GM19025 (cell line): ENCODE results near the gene PPP1R18.
A peak's percentile ranks its signal among the peaks of the same experiment; 100 is the strongest.
"Not testable (repeated sequence)": the region's sequence is repeated elsewhere in the genome, so short reads cannot be mapped to it uniquely, and the experiment has no call there.

ENCODE experiments used
- ATAC-seq: cut with Tn5 transposase; IDR thresholded peaks from one replicate; pipeline ENCODE4 v1.9.1; 2021; ENCODE audit warnings: mild to moderate bottlenecking, low read depth, moderate library complexity; ENCODE audit not compliant: unreplicated experiment

Gene PPP1R18, protein sequence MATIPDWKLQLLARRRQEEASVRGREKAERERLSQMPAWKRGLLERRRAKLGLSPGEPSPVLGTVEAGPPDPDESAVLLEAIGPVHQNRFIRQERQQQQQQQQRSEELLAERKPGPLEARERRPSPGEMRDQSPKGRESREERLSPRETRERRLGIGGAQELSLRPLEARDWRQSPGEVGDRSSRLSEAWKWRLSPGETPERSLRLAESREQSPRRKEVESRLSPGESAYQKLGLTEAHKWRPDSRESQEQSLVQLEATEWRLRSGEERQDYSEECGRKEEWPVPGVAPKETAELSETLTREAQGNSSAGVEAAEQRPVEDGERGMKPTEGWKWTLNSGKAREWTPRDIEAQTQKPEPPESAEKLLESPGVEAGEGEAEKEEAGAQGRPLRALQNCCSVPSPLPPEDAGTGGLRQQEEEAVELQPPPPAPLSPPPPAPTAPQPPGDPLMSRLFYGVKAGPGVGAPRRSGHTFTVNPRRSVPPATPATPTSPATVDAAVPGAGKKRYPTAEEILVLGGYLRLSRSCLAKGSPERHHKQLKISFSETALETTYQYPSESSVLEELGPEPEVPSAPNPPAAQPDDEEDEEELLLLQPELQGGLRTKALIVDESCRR

DNA sequence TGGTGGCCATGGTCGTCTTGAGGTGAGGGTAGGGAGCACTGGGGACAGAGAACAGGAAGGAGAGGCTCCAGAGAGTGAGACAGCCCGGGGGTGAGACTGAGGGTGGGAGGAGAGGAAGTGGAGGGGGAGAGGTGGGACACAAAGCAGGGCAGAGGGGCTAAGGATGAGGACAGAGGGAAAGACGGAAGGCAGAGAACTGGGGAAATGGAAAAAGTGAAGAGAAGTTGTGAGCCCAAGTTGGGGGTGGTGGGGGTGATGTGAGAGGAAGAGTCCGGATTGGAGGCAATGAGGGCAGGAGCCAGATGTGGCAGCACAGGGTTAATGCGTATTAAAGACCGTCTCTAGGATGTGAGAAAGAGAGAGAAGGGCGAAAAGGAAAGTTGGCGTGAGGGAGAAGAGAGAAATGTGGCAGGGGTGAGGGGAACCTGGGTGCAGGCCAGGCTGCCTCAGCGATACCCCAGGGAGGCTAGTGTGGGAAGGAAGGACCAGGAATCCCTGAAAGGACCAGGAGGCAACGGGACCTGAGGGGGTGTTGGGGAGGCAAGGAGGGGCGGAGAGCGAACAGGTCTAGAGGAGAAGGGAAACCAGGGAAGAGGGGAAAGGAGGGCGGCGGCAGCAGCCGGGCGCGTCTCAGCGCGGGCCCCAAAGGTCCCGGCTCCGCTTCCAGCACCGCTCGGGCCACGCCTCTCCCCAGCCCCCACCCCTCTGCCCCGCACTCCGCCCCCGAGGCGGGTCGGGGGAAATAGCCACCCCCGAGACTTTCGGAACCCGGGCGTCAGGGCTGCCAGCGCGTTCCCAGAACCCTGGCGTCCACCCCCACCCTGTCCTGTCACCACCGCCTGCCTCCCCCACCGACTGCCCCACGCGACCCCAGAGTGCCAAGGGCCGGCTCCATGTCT lies at the start of gene PPP1R18:
Gene PPP1R18 (minus strand): TSS at position 637 of the 899 bp plus-strand sequence. CDS start 627 bp downstream, at position 10.
- peak; percentile 17 for ATAC-seq

DNA sequence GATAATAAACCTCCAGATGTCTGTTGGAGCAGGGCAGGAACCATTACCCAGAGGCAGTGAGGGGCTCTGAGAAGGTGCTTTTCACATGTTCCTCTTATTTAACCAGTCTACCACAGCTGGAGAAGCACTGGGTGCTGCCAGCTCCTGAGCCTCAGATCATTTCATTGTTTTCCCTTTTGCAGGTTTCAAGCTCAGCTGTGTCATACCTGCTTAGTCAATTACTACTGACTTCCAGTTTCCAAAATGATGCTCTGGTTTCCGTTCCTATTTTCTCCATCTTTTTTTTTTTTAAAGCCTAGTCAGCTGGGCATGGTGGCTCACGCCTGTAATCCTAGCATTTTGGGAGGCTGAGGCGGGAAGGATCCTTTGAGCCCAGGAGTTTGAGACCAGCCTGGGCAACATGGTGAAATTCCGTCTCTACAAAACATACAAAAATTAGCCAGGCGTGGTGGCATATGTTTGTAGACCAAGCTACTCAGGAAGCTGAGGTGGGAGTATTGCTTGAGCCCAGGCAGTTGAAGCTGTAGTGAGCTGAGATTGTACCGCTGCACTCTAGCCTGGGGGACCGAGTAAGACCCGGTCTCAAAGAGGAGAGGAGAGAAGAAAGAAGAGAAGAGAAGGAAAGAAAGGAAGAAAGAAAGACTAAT lies 49.3 kb upstream of the PPP1R18 start:
- no peak for ATAC-seq

DNA sequence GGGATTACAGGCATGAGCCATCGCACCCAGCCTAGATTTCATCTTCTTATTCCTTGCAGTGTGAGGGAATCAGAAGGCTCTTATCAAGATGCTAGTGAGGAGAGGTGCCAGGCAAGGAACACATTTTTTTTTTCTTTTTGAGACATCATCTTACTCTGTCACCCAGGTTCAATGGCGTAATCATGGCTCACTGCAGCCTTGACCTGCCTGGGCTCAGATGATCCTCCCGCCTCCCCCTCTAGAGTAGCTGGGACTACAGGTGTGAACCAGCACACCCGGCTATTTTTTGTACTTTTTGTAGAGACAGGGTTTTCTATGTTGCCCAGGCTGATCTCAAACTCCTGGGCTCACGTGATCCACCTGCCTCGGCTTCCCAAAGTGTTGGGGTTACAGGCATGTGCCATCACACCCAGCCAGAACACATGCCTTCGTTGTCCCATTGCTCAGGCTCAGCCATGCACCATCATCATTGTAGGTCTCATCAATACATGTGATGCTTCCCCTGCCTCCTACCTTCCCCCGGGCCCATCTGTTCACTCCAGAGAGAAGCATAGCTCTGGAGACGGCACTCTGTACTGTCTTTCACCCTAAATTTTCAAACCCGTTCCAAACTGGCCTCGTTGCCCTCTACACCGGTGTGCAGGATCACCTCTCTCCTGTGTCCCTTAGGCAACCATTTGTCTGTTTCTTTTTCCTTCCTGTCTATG lies 45.9 kb upstream of the PPP1R18 start:
- no peak for ATAC-seq

DNA sequence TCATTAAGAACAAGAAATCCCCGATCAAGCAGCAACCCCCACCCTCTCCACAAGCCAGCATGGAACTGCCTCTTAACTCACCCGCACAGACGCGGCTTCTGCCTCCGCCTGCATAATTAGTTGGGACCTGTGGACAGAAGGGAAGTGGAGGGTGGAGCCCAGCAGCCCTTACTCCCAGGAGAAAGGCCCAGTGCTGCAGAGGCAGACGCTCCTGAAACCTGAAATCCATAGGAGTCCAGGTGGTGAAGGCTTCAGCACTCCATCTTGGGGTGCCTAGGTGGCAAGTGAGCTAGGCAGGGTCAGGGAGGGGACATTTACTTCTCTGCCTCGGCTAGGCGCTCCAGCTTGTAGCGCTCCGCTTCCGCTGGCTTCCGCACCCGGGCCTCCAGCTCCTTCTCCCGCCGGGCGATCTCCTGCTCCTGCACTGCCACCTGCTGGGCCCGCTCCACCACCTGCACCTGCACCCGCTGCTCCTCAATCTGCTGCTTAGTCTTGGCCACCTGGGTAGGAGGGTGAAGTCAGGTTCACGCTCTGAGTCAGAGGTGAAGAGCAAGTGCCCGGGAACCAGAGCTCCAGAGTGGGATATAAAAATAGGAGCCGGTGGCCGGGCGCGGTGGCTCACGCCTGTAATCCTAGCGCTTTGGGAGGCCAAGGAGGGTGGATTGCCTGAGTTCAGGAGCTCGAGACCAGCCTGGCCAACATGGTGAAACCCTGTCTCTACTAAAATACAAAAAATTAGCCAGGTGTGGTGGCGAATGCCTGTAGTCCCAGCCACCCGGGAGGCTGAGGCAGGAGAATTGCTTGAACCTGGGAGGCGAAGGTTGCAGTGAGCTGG lies 44.4 kb upstream of the PPP1R18 start:
- ATAC-seq: peak; percentile 60

DNA sequence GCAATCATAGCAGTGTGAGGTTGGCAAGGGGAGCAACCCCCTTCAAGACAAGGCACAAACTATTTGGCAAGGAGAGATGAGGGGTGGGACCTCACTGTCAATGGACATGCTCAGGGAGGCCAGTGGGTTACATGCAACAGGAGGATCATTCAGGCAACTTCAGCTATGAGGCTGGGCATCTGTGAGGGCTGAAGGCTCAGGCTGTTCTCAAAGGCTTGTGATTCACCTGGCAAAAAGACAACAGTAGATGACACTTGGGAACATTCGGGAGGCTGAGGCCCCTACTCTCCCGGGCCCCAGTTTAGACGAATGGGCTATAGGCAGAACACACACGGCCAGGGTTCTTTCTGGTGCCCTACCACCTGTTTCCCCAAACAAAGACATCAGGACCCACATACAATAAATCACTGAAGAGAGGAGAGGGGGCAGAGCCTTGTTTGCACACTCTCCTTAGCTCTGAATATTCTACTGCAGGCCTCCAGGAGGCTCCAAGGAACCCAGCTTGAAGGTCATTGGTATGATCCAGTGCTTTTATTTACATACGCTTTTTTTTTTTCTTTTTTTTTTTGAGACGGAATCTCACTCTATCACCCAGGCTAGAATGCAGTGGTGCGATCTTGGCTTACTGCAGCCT lies 41.6 kb upstream of the PPP1R18 start:
- ATAC-seq: no peak

DNA sequence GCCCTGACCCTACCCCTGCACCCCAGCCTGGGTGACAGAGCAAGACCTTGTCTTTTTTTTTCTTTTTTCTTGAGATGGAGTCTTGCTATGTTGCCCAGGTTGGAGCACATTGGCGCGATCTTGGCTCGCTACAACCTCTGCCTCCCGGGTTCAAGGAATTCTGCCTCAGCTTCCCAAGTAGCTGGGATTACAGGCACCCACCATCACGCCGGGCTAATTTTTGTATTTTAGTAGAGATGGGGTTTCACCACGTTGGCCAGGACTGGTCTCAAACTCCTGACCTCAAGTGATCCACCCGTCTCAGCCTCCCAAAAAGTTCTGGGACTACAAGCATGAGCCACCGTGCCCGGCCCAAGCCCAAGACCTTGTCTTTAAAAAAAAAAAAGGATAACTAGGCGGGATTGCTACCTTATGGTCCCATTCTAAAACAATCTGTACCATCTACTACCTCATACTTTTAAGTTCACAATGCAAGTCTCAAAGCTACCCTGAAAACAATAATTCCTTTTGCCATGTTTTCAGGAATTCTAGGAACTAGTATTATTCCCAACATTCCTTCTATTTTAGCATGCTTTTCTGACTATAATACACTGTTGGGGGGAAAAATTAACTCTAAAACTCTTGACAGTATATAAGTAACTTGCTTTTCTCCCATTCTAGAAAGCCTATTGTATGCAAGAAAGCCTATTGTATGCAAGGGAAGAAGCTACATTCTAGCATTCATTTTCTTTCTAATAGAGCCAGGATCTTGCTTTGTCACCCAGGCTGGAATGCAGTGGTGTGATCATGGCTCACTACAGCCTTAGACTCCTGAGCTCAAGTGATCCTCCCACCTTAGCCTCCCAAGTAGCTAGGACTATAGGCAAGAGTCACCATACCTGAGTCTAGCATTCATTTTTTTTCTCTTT lies 40.3 kb upstream of the PPP1R18 start:
- no peak for ATAC-seq

DNA sequence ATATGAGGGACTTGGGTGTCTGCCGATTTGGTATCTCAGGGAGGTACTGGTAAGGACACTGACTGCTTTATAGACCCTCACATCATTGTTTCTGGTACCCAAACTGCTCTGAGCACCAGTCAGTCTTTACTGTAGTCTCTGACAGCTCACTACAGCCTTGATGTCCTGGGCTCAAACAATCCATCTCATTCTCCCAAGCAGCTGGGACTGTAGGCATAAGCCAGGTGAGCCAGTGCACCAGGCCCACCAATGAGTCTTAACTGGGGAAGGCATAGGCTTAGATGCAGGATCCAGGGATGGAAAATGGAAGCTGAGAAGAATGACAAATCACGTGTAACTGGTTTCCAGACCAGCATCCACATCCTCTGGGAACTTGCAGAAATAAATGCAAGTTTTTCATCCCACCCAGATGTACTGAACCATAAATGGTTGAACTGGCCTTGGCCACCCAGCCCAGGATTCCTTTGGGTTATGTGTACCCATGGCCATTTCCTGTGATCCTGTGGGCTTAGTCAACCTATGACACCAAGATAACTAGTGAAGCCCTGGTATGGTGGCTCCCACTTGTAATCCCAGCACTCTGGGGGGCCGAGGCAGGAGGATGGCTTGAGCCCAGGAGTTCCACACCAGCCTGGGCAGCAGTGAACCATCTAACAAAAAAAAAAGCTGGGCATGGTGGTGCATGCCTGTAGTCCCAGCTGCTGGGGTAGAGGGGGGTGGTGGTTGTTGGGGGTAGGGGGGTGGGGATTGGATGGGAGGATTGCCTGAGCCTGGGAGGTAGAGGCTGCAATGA lies 39.5 kb upstream of the PPP1R18 start:
- ATAC-seq: no peak

DNA sequence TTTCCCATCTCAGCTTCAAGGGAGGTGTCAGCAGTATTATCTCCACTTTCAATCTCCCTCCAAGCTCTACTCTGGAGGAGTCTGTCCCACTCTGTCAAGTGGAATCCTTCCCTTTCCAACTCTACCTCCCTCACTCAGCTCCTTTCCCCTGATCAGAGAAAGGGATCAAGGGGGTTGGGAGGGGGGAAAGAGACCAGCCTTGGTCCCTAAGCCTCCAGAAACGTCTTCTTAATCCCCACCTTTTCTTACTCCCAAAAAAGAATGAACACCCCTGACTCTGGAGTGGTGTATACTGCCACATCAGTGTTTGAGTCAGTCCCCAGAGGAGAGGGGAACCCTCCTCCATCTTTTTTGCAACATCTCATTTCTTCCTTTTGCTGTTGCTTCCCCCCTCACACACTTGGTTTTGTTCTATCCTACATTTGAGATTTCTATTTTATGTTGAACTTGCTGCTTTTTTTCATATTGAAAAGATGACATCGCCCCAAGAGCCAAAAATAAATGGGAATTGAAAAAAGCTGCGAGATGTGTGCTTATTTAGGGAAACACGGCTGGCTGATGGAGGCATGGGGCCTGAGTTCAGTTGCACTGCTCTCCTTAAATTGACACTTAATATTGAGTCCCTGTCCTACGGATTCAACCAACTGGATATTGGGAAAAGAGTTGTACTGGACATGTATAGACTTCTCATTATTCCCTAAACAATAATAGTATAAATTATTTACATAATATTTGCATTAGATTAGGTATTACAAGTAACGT lies 38.6 kb upstream of the PPP1R18 start:
- no peak for ATAC-seq

DNA sequence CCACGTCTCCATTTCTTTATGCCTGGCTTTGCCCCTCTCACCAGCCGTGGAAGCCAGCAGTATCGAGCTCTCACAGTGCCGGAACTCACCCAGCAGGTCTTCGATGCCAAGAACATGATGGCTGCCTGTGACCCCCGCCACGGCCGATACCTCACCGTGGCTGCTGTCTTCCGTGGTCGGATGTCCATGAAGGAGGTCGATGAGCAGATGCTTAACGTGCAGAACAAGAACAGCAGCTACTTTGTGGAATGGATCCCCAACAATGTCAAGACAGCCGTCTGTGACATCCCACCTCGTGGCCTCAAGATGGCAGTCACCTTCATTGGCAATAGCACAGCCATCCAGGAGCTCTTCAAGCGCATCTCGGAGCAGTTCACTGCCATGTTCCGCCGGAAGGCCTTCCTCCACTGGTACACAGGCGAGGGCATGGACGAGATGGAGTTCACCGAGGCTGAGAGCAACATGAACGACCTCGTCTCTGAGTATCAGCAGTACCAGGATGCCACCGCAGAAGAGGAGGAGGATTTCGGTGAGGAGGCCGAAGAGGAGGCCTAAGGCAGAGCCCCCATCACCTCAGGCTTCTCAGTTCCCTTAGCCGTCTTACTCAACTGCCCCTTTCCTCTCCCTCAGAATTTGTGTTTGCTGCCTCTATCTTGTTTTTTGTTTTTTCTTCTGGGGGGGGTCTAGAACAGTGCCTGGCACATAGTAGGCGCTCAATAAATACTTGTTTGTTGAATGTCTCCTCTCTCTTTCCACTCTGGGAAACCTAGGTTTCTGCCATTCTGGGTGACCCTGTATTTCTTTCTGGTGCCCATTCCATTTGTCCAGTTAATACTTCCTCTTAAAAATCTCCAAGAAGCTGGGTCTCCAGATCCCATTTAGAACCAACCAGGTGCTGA lies 37.6 kb upstream of the PPP1R18 start:
- not testable (repeated sequence) for ATAC-seq

DNA sequence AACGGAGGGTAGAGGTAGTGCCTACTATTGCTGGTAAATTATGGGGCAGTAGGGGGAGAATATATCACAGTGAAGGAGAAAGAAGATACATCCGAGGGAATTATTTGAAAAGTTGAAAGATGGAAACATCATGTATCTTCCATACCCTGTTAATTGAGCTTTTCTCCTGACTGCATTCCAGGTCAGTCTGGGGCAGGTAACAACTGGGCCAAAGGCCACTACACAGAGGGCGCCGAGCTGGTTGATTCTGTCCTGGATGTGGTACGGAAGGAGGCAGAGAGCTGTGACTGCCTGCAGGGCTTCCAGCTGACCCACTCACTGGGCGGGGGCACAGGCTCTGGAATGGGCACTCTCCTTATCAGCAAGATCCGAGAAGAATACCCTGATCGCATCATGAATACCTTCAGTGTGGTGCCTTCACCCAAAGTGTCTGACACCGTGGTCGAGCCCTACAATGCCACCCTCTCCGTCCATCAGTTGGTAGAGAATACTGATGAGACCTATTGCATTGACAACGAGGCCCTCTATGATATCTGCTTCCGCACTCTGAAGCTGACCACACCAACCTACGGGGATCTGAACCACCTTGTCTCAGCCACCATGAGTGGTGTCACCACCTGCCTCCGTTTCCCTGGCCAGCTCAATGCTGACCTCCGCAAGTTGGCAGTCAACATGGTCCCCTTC lies 36.9 kb upstream of the PPP1R18 start:
- ATAC-seq: not testable (repeated sequence)

DNA sequence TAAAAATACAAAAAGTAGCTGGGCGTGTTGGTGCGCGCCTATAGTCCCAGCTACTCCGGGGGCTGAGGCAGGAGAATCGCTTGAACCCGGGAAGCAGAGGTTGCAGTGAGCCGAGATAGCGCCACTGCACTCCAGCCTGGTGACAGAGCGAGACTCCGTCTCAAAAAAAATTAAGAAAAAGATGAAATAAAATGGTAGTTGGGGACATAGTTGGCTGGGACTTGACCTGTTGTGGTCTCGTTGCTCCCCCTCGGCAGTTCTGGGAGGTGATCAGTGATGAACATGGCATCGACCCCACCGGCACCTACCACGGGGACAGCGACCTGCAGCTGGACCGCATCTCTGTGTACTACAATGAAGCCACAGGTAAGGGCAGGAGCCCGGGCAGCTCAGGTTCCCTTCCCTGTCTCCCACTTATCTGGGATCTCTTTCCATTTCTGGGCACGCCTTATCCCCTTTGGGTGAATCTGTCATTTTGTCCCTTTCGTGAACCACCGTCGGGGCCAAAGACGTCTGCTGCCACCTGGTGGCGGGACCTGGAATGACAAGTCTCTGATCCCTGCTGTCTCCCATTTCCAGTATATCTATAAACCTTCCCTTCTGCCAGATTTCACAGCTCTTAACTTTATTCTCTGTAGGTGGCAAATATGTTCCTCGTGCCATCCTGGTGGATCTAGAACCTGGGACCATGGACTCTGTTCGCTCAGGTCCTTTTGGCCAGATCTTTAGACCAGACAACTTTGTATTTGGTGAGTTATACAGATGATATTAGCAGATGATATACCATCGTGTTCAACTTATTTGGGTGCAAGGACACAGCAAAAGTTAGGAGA lies 36.1 kb upstream of the PPP1R18 start:
- no peak for ATAC-seq

DNA sequence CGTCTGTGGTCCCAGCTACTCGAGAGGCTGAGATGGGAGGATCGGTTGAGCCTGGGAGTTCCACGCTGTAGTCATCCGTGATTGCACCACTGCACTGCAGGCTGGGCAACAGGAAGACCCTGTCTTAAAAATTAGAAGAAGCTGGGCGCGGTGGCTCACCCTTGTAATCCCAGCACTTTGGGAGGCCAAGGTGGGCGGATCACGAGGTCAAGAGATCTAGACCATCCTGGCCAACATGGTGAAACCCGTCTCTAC lies 35.5 kb upstream of the PPP1R18 start:
- not testable (repeated sequence) for ATAC-seq

DNA sequence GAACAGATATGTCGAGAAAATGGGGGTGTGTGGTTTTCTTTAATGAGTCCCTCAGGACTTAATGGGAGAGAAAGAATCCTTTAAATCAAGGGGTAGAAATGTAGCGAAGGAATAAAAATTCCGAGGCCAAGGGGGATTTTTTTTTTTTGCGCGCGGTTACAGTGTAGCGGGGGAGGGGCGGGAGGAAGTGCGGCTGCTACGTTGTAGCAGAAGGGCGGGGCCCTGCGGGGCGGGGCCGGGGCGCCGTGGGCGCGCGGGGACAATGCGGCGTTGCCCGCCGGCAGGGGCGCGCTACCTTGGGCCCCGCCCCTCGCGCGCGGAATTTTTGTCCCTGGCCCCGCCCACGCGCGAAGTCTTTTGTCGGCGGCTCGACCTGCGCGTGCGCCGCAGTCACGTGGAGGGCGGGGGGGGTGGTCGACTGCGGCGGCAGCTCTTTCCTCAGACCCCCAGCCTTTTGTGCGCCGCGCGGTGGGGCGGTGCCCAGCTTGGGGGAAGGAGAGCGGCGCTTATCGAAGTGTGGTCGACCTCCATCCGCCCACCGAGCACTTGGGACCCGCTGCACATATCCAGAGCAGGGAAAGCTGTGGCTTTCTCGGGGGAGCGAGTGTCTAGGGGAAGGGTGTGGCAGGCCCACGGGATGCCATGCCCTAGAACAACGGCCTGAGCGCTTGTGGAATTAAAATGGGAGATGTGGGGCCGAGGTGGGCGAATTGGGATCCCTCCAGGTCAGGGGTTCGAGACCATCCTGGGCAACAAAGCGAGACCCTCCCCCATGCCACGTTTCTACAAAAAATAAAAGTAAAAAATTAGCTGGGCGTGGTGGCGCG lies 35.0 kb upstream of the PPP1R18 start:
- peak; percentile 20 for ATAC-seq
